GM19240 (cell line): ENCODE measurements around the gene ZNF547.
"Not testable (repeated sequence)": the region's sequence is repeated elsewhere in the genome, so short reads cannot be mapped to it uniquely, and the experiment has no call there.

Experiments used
- DNase-seq: peaks from one replicate; pipeline ENCODE4 v3.0.0; 2011; ENCODE audit warnings: low spot score; ENCODE audit not compliant: insufficient read length

Gene ZNF547

GRCh38 chr19:57374179-57374578 lies 10.8 kb downstream of the ZNF547 start:
- no peak for DNase-seq

GRCh38 chr19:57374647-57375046 lies 11.3 kb downstream of the ZNF547 start:
- DNase-seq = not testable (repeated sequence)

- DNase-seq = no peak
These were observed 12.8 kb downstream of the ZNF547 start for GRCh38 chr19:57376151-57376550.

GRCh38 chr19:57377498-57378146 lies 14.3 kb downstream of the ZNF547 start:
- no peak for DNase-seq

GRCh38 chr19:57380923-57381322 lies 17.6 kb downstream of the ZNF547 start:
- no peak for DNase-seq

- no peak for DNase-seq
These were observed 19.6 kb downstream of the ZNF547 start for GRCh38 chr19:57382806-57383488.

GRCh38 chr19:57389194-57389729 lies 25.9 kb downstream of the ZNF547 start:
- no peak for DNase-seq

GRCh38 chr19:57389730-57390598 lies 26.6 kb downstream of the ZNF547 start, which contains the start of gene ZNF548:
Gene ZNF548, plus strand, starts transcription at chr19:57389854. Its CDS starts 246 bp downstream, at chr19:57390100.
- DNase-seq = peak; percentile 68

- DNase-seq = no peak
These were observed 32.4 kb downstream of the ZNF547 start for GRCh38 chr19:57395710-57396109.

- no peak for DNase-seq
These were observed 35.5 kb downstream of the ZNF547 start for GRCh38 chr19:57398868-57399267.

- no peak for DNase-seq
These were observed 40.6 kb downstream of the ZNF547 start for GRCh38 chr19:57403737-57404563.

- DNase-seq = peak; percentile 49
These were observed 43.3 kb downstream of the ZNF547 start for GRCh38 chr19:57406516-57407123.

GRCh38 chr19:57410877-57411671 lies 47.7 kb downstream of the ZNF547 start, which contains the start of gene ZNF17:
Gene ZNF17, plus strand, starts transcription at chr19:57411161. Its CDS starts 2,455 bp downstream, at chr19:57413616.
- peak; percentile 92 for DNase-seq

- DNase-seq = no peak
These were observed 56.1 kb downstream of the ZNF547 start for GRCh38 chr19:57419439-57419838.

- DNase-seq = no peak
These were observed 57.7 kb downstream of the ZNF547 start for GRCh38 chr19:57421037-57421436.
